Measurements from ENCODE around the gene ARHGEF33. TPM values are rescaled to one million over a fixed set of nuclear protein-coding genes. Genes with fewer than 3 reads are reported as not detected.

Gene ARHGEF33
- total RNA-seq, 2 experiments from 2014 or later = 0.38 TPM; not detected in 1

DNA sequence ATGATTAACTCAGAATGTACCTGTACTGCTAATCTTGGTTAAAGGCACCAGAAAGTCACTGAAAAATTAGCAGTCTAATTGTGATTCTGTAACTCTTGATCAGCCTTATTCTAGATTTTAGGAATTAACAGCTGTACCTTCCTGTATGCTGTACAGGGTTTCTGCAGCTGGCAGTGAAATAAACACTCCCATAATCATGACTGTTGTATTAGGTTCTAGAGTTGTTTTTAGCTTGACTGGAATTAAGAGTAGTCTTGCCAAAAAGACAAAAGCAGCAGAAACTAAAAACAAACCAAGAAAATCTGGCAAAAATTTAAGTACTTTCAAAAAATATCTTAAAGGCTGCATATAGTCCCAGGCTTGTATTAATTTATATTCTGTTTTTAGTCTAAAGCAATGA, 127.7 kb downstream of the ARHGEF33 start:
- Histone ChIP-seq H4K20me1 (ENCODE audit: insufficient read depth, low read length) (no peaks in the 10 kb centered on the region), H3K4me3 (ENCODE audit: low read depth, low read length, poor library complexity, severe bottlenecking) (no peak overlapping the region), H3K79me2 (ENCODE audit: insufficient read depth, low read depth, low read length) (no peaks in the 10 kb centered on the region), H3K4me1 (ENCODE audit: insufficient read depth, low read length, poor library complexity, severe bottlenecking) (no peaks in the 10 kb centered on the region), H3K9me2 (ENCODE audit: insufficient read depth, low read length) (no peaks in the 10 kb centered on the region), H3K9me3 (ENCODE audit: low read length) (no peaks in the 10 kb centered on the region), H3K36me3 (ENCODE audit: insufficient read depth, low read length) (peaks cover 37% of the 10 kb centered on the region), H3K4me2 (ENCODE audit: low read length) (no peak overlapping the region), H3K27ac (ENCODE audit: low read depth, low read length, poor library complexity, severe bottlenecking) (no peak overlapping the region), H2AFZ (ENCODE audit: low read length) (no peak overlapping the region)
- ChIA-PET POLR2A (interaction anchor here (0.7 to 1.0 kb wide), 2 partner anchors 15 to 60 kb away, joined by 3 read pairs; no protein-coding TSS in a partner anchor), CTCF (ENCODE audit: unreplicated experiment) (no interaction called here)
- intact Hi-C loops (cut with micrococcal nuclease; ENCODE audit: unreplicated experiment) = no loop called here
- DNase-seq (ENCODE audit: low spot score) = no peak
- TF ChIP-seq EZH2phosphoT487 (IDR thresholded peaks at IDR 0.05; ENCODE audit: borderline replicate concordance, low read depth, low read length) (no peak), CTCF (conservative IDR thresholded peaks at IDR 0.05; ENCODE audit: low read length) (no peak)
- BruUV-seq (replicated peaks) = no TSS peak

- POLR2A ChIA-PET = interaction anchor here (0.6 to 1.7 kb wide), 8 partner anchors 9 to 345 kb away, joined by 3 to 6 read pairs (median 4); no protein-coding TSS in a partner anchor
- H3K9me2 ChIP-seq (ENCODE audit: insufficient read depth, low read length) = no peaks in the 10 kb centered on the region
- BruUV-seq (replicated peaks) = no TSS peak
- no peak overlapping the region for H3K4me3 ChIP-seq (ENCODE audit: low read depth, low read length, poor library complexity, severe bottlenecking)
- no peak overlapping the region for H3K4me2 ChIP-seq (ENCODE audit: low read length)
- intact Hi-C loops (cut with micrococcal nuclease; ENCODE audit: unreplicated experiment) = no loop called here
- CTCF ChIA-PET (ENCODE audit: unreplicated experiment) = no interaction called here
- peaks cover 33% of the 10 kb centered on the region for H3K36me3 ChIP-seq (ENCODE audit: insufficient read depth, low read length)
- DNase-seq (ENCODE audit: low spot score) = no peak
- no peaks in the 10 kb centered on the region for H3K79me2 ChIP-seq (ENCODE audit: insufficient read depth, low read depth, low read length)
- no peaks in the 10 kb centered on the region for H3K4me1 ChIP-seq (ENCODE audit: insufficient read depth, low read length, poor library complexity, severe bottlenecking)
- H3K27ac ChIP-seq (ENCODE audit: low read depth, low read length, poor library complexity, severe bottlenecking) = no peak overlapping the region
- no peaks in the 10 kb centered on the region for H3K9me3 ChIP-seq (ENCODE audit: low read length)
- no peak overlapping the region for H2AFZ ChIP-seq (ENCODE audit: low read length)
- H4K20me1 ChIP-seq (ENCODE audit: insufficient read depth, low read length) = no peaks in the 10 kb centered on the region
- TF ChIP-seq EZH2phosphoT487 (IDR thresholded peaks at IDR 0.05; ENCODE audit: borderline replicate concordance, low read depth, low read length) (no peak), CTCF (conservative IDR thresholded peaks at IDR 0.05; ENCODE audit: low read length) (no peak)
Observed at GRCh38 chr2:39018638-39019037, 129.0 kb downstream of the ARHGEF33 start.

DNA sequence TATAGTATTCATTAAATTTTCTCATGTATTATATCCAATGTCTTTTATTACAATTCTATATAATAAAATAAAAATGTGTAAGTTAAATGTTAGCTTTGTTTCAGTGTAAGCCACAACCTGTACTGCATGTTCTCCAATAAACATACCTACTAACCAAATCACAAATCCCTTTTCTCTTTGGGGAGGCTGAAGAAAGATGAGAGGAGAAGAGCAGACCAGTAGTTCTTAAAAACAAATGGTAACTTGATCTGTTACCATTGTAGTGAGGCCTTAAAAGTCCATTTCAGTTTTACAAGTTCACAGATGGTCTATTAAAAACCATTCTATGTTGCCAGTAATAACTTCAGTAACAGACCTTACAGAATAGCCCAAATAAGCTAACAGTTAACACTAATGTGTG, 130.7 kb downstream of the ARHGEF33 start:
- Histone ChIP-seq H3K79me2 (ENCODE audit: insufficient read depth, low read depth, low read length) (no peaks in the 10 kb centered on the region), H3K36me3 (ENCODE audit: insufficient read depth, low read length) (peaks cover 29% of the 10 kb centered on the region), H3K4me1 (ENCODE audit: insufficient read depth, low read length, poor library complexity, severe bottlenecking) (no peaks in the 10 kb centered on the region), H2AFZ (ENCODE audit: low read length) (no peak overlapping the region), H3K27ac (ENCODE audit: low read depth, low read length, poor library complexity, severe bottlenecking) (no peak overlapping the region), H3K4me2 (ENCODE audit: low read length) (no peak overlapping the region), H3K9me3 (ENCODE audit: low read length) (no peaks in the 10 kb centered on the region), H3K9me2 (ENCODE audit: insufficient read depth, low read length) (no peaks in the 10 kb centered on the region), H3K4me3 (ENCODE audit: low read depth, low read length, poor library complexity, severe bottlenecking) (no peak overlapping the region), H4K20me1 (ENCODE audit: insufficient read depth, low read length) (no peaks in the 10 kb centered on the region)
- BruUV-seq (replicated peaks) = no TSS peak
- TF ChIP-seq CTCF (conservative IDR thresholded peaks at IDR 0.05; ENCODE audit: low read length) (no peak), EZH2phosphoT487 (IDR thresholded peaks at IDR 0.05; ENCODE audit: borderline replicate concordance, low read depth, low read length) (no peak)
- no peak for DNase-seq (ENCODE audit: low spot score)
- CTCF ChIA-PET (ENCODE audit: unreplicated experiment) = no interaction called here
- POLR2A ChIA-PET = interaction anchor here (0.5 to 1.4 kb wide), 5 partner anchors 8 to 684 kb away, joined by 3 to 4 read pairs (median 3); no protein-coding TSS in a partner anchor
- intact Hi-C loops (cut with micrococcal nuclease; ENCODE audit: unreplicated experiment) = no loop called here
